Keratinocyte (primary cell): ENCODE measurements around the gene RIMS1.

Source experiments
- CTCF ChIP-seq, 3 experiments: IDR thresholded peaks in 1 of 3; conservative IDR thresholded peaks in 1 of 3; optimal IDR thresholded peaks in 1 of 3; 2 replicates in 2 of 3; 3 replicates in 1 of 3; pipeline versions ENCODE3 to v1.5.1; 2011; ENCODE audit warnings: low read length in 3 of 3, mild to moderate bottlenecking in 3 of 3, moderate library complexity in 2 of 3, control low read depth in 1 of 3, inconsistent platforms in 1 of 3; ENCODE audit not compliant: insufficient read depth in 2 of 3; ENCODE audit errors: extremely low read depth in 1 of 3
- EZH2 ChIP-seq: IDR thresholded peaks from one replicate; pipeline ENCODE4 v1.6.1; 2012; ENCODE audit warnings: inconsistent platforms, mild to moderate bottlenecking, low read length, moderate library complexity

- TF ChIP-seq CTCF (optimal IDR thresholded peaks at IDR 0.05 in 1 of 3, IDR thresholded peaks at IDR 0.05 in 1 of 3, conservative IDR thresholded peaks at IDR 0.05 in 1 of 3; ENCODE audit: extremely low read depth in 1 of 3, insufficient read depth in 2 of 3, low read length in 3 of 3) (no peak), EZH2 (no peak)
Observed at GRCh38 chr6:72238900-72239299, 352.6 kb downstream of the RIMS1 start.
